Measurements from ENCODE around the gene CLMN. TPM values are rescaled to one million over a fixed set of nuclear protein-coding genes. Genes with fewer than 3 reads are reported as not detected.

CLMN gene
- total RNA-seq, 2 experiments from 2014 or later = 0.27 to 0.67 TPM

GRCh38 chr14:95235767-95236166 lies 83.9 kb downstream of the CLMN start:
- ChIA-PET POLR2A (no interaction called here), CTCF (no interaction called here)
- no peaks in the 10 kb centered on the region for H3K36me3 Mint-ChIP-seq (ENCODE audit: low read depth)
- no peak overlapping the region for H3K27ac Mint-ChIP-seq
- no peaks in the 10 kb centered on the region for H3K4me1 Mint-ChIP-seq (ENCODE audit: low read depth)
- peaks cover 5% of the 10 kb centered on the region for H3K27me3 Mint-ChIP-seq
- H3K36me3 ChIP-seq (ENCODE audit: insufficient read depth, low read length) = no peaks in the 10 kb centered on the region
- no peaks in the 10 kb centered on the region for H3K4me1 ChIP-seq (ENCODE audit: insufficient read depth, low read length)
- no peak overlapping the region for H3K27ac ChIP-seq (ENCODE audit: low read depth in 1 of 2, low read length in 2 of 2)
- H3K9me3 Mint-ChIP-seq = no peaks in the 10 kb centered on the region
- H3K27me3 ChIP-seq (ENCODE audit: control insufficient read depth in 1 of 2, insufficient read depth in 2 of 2, low read length in 2 of 2) = no peaks in the 10 kb centered on the region
- ATAC-seq (ENCODE audit: poor library complexity) (no peak), DNase-seq (no peak)
- H3K9me3 ChIP-seq (ENCODE audit: control insufficient read depth in 1 of 2, insufficient read depth in 1 of 2, low read length in 2 of 2) = peaks cover 0 to 4% of the 10 kb centered on the region in 2 experiments
- no peak overlapping the region for H3K4me3 ChIP-seq (ENCODE audit: low read length)
- intact Hi-C loops (cut with DNase I, micrococcal nuclease) = no loop called here
- H3K4me3 Mint-ChIP-seq = no peak overlapping the region
- TF ChIP-seq CTCF (IDR thresholded peaks at IDR 0.05) = no peak

- H3K36me3 Mint-ChIP-seq (ENCODE audit: low read depth) = no peaks in the 10 kb centered on the region
- no peak overlapping the region for H3K4me3 Mint-ChIP-seq
- ChIA-PET POLR2A (no interaction called here), CTCF (no interaction called here)
- TF ChIP-seq CTCF (IDR thresholded peaks at IDR 0.05) = no peak
- Histone ChIP-seq H3K36me3 (ENCODE audit: insufficient read depth, low read length) (no peaks in the 10 kb centered on the region), H3K27me3 (ENCODE audit: control insufficient read depth in 1 of 2, insufficient read depth in 2 of 2, low read length in 2 of 2) (no peaks in the 10 kb centered on the region), H3K4me3 (ENCODE audit: low read length) (no peak overlapping the region), H3K4me1 (ENCODE audit: insufficient read depth, low read length) (no peaks in the 10 kb centered on the region), H3K9me3 (ENCODE audit: control insufficient read depth in 1 of 2, insufficient read depth in 1 of 2, low read length in 2 of 2) (peaks cover 0 to 4% of the 10 kb centered on the region in 2 experiments), H3K27ac (ENCODE audit: low read depth in 1 of 2, low read length in 2 of 2) (no peak overlapping the region)
- no peak overlapping the region for H3K27ac Mint-ChIP-seq
- intact Hi-C loops (cut with DNase I, micrococcal nuclease) = no loop called here
- H3K4me1 Mint-ChIP-seq (ENCODE audit: low read depth) = no peaks in the 10 kb centered on the region
- peaks cover 5% of the 10 kb centered on the region for H3K27me3 Mint-ChIP-seq
- H3K9me3 Mint-ChIP-seq = no peaks in the 10 kb centered on the region
- DNase-seq = no peak
- ATAC-seq (ENCODE audit: poor library complexity) = no peak
These were observed 84.4 kb downstream of the CLMN start for GRCh38 chr14:95235351-95235750.

- no peak overlapping the region for H3K4me3 ChIP-seq (ENCODE audit: low read length)
- DNase-seq (no peak), ATAC-seq (ENCODE audit: poor library complexity) (no peak)
- intact Hi-C loops (cut with DNase I, micrococcal nuclease) = no loop called here
- no peaks in the 10 kb centered on the region for H3K27me3 ChIP-seq (ENCODE audit: control insufficient read depth in 1 of 2, insufficient read depth in 2 of 2, low read length in 2 of 2)
- Mint-ChIP-seq H3K4me3 (no peak overlapping the region), H3K9me3 (no peaks in the 10 kb centered on the region), H3K27me3 (peaks cover 5% of the 10 kb centered on the region), H3K4me1 (ENCODE audit: low read depth) (no peaks in the 10 kb centered on the region), H3K27ac (no peak overlapping the region), H3K36me3 (ENCODE audit: low read depth) (no peaks in the 10 kb centered on the region)
- H3K4me1 ChIP-seq (ENCODE audit: insufficient read depth, low read length) = no peaks in the 10 kb centered on the region
- H3K36me3 ChIP-seq (ENCODE audit: insufficient read depth, low read length) = no peaks in the 10 kb centered on the region
- POLR2A ChIA-PET = no interaction called here
- H3K9me3 ChIP-seq (ENCODE audit: control insufficient read depth in 1 of 2, insufficient read depth in 1 of 2, low read length in 2 of 2) = peaks cover 0 to 4% of the 10 kb centered on the region in 2 experiments
- H3K27ac ChIP-seq (ENCODE audit: low read depth in 1 of 2, low read length in 2 of 2) = no peak overlapping the region
- CTCF ChIA-PET = no interaction called here
- no peak for TF ChIP-seq CTCF (IDR thresholded peaks at IDR 0.05)
These were observed 85.3 kb downstream of the CLMN start for GRCh38 chr14:95234426-95234825.
